IPS-20b (cell line): ENCODE results near the gene AMPD3.

ENCODE experiments used
- H3K27ac ChIP-seq: one replicate; pipeline ENCODE4 v1.5.1; 2013; ENCODE audit warnings: low read length
- H3K27me3 ChIP-seq: 2 replicates; pipeline ENCODE4 v1.6.1; 2013; ENCODE audit warnings: mild to moderate bottlenecking, low read length, inconsistent platforms; ENCODE audit not compliant: insufficient read depth
- H3K36me3 ChIP-seq: 2 replicates; pipeline ENCODE4 v1.6.1; 2013; ENCODE audit warnings: low read depth, mild to moderate bottlenecking, inconsistent platforms, low read length, moderate library complexity; ENCODE audit not compliant: insufficient read depth
- H3K4me1 ChIP-seq: 2 replicates; pipeline ENCODE4 v1.6.1; 2013; ENCODE audit warnings: mild to moderate bottlenecking, control low read depth, inconsistent platforms, low read length, moderate library complexity; ENCODE audit not compliant: insufficient read depth
- H3K4me3 ChIP-seq: 2 replicates; pipeline ENCODE4 v1.5.1; 2013; ENCODE audit warnings: mild to moderate bottlenecking, low read length, inconsistent platforms
- H3K9ac ChIP-seq: 2 replicates; pipeline ENCODE4 v1.6.1; 2013; ENCODE audit warnings: low read depth, mild to moderate bottlenecking, inconsistent platforms, low read length, moderate library complexity
- H3K9me3 ChIP-seq: 2 replicates; pipeline ENCODE4 v1.6.1; 2013; ENCODE audit warnings: mild to moderate bottlenecking, low read depth, low read length, inconsistent platforms; ENCODE audit not compliant: insufficient read depth

The AMPD3 gene

DNA sequence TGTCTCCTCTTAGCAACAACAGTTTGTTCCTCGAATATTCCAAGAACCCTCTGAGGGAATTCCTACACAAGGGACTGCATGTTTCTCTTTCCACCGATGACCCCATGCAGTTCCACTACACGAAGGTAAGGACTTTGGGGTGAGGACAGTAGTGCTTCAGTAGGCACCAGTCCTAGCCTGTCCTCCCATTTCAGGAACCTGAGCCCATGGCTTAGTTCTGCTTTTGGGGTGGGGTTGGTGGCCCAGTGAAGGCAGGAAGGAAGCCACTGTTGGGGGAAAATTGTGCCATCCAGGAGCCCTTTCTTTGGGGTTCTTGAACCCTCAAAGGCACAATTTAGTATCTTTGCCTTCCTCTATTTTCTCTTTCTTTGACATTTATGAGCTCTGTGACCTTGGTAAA, 47.7 kb downstream of the AMPD3 start:
- H3K9me3 ChIP-seq, result no peaks in the 10 kb centered on the region
- no peak overlapping the region for H3K4me3 ChIP-seq
- H3K9ac ChIP-seq, result no peak overlapping the region
- H3K36me3 ChIP-seq, result no peaks in the 10 kb centered on the region
- no peak overlapping the region for H3K27ac ChIP-seq
- no peaks in the 10 kb centered on the region for H3K27me3 ChIP-seq
- no peaks in the 10 kb centered on the region for H3K4me1 ChIP-seq

DNA sequence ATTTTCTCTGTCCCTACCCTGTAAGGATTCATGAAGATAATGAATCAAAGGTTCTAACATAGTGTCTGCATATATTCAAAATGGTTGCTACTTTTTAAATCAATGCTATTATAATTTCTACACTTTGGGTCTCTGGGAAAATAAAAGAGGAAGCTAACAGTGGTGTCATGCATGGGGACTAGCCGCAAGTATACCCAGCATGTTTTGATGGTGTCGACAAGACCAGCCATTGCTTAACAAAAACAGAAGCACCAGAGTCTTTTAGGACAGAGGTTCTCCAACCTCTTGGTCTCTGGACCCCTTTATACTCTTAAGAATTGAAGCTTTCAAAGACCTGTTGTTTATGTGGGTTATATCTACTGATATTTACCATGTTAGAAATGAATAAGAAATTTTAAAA, 48.2 kb downstream of the AMPD3 start:
- no peak overlapping the region for H3K9ac ChIP-seq
- no peaks in the 10 kb centered on the region for H3K36me3 ChIP-seq
- no peak overlapping the region for H3K4me3 ChIP-seq
- H3K27ac ChIP-seq, result no peak overlapping the region
- no peaks in the 10 kb centered on the region for H3K27me3 ChIP-seq
- no peaks in the 10 kb centered on the region for H3K9me3 ChIP-seq
- no peaks in the 10 kb centered on the region for H3K4me1 ChIP-seq

- no peaks in the 10 kb centered on the region for H3K9me3 ChIP-seq
- H3K36me3 ChIP-seq, result no peaks in the 10 kb centered on the region
- no peak overlapping the region for H3K9ac ChIP-seq
- H3K4me3 ChIP-seq, result no peak overlapping the region
- H3K4me1 ChIP-seq, result no peaks in the 10 kb centered on the region
- no peak overlapping the region for H3K27ac ChIP-seq
- H3K27me3 ChIP-seq, result no peaks in the 10 kb centered on the region
These were observed 48.9 kb downstream of the AMPD3 start for GRCh38 chr11:10503777-10504480.

DNA sequence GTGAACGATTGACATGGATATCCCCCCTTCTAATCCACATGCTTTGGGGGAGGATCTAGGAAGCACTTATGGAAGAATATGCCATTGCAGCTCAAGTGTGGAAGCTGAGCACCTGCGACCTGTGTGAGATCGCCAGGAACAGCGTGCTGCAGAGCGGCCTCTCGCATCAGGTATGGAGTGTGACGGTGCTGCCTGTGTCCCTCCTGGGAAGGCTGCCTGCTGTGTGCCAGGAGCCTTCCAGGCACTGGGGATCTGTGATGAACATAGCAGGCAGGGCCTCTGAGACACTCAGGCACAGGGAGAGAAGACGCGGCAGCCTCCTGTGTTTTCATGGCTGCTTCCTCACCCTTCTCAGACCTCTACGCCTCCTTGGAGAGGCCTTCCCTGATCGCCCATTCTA, 49.4 kb downstream of the AMPD3 start:
- H3K27me3 ChIP-seq, result no peaks in the 10 kb centered on the region
- H3K36me3 ChIP-seq, result no peaks in the 10 kb centered on the region
- no peak overlapping the region for H3K9ac ChIP-seq
- H3K9me3 ChIP-seq, result no peaks in the 10 kb centered on the region
- no peaks in the 10 kb centered on the region for H3K4me1 ChIP-seq
- no peak overlapping the region for H3K4me3 ChIP-seq
- H3K27ac ChIP-seq, result no peak overlapping the region

GRCh38 chr11:10505278-10506007, 50.4 kb downstream of the AMPD3 start:
- no peaks in the 10 kb centered on the region for H3K9me3 ChIP-seq
- no peak overlapping the region for H3K4me3 ChIP-seq
- no peaks in the 10 kb centered on the region for H3K4me1 ChIP-seq
- H3K9ac ChIP-seq, result no peak overlapping the region
- H3K27me3 ChIP-seq, result no peaks in the 10 kb centered on the region
- no peak overlapping the region for H3K27ac ChIP-seq
- no peaks in the 10 kb centered on the region for H3K36me3 ChIP-seq

GRCh38 chr11:10506008-10506370, 50.9 kb downstream of the AMPD3 start:
- Histone ChIP-seq H3K4me3 (no peak overlapping the region), H3K4me1 (no peaks in the 10 kb centered on the region; the same call in 1 of the 2 replicates), H3K9ac (no peak overlapping the region), H3K27me3 (no peaks in the 10 kb centered on the region), H3K27ac (no peak overlapping the region), H3K36me3 (no peaks in the 10 kb centered on the region), H3K9me3 (no peaks in the 10 kb centered on the region)

- peak overlapping the region; percentile 3; the same call in 1 of the 2 replicates for H3K4me3 ChIP-seq
- H3K9me3 ChIP-seq, result no peaks in the 10 kb centered on the region
- H3K36me3 ChIP-seq, result no peaks in the 10 kb centered on the region
- H3K4me1 ChIP-seq, result peaks cover 4% of the 10 kb centered on the region; the same call in 1 of the 2 replicates
- H3K27me3 ChIP-seq, result no peaks in the 10 kb centered on the region
- no peak overlapping the region for H3K27ac ChIP-seq
- no peak overlapping the region for H3K9ac ChIP-seq
These were observed 56.1 kb downstream of the AMPD3 start for GRCh38 chr11:10511181-10511621.

- Histone ChIP-seq H3K27ac (no peak overlapping the region), H3K4me3 (no peak overlapping the region), H3K9ac (no peak overlapping the region), H3K36me3 (no peaks in the 10 kb centered on the region), H3K4me1 (peaks cover 4% of the 10 kb centered on the region; the same call in 1 of the 2 replicates), H3K9me3 (no peaks in the 10 kb centered on the region), H3K27me3 (no peaks in the 10 kb centered on the region)
These were observed 59.1 kb downstream of the AMPD3 start for GRCh38 chr11:10514202-10514601.

- Histone ChIP-seq H3K36me3 (peaks cover 4% of the 10 kb centered on the region; the same call in 1 of the 2 replicates), H3K4me1 (peaks cover 4% of the 10 kb centered on the region; the same call in 1 of the 2 replicates), H3K9ac (no peak overlapping the region), H3K9me3 (no peaks in the 10 kb centered on the region), H3K27me3 (no peaks in the 10 kb centered on the region), H3K27ac (no peak overlapping the region), H3K4me3 (no peak overlapping the region)
These were observed 59.6 kb downstream of the AMPD3 start for GRCh38 chr11:10514709-10515108.

- Histone ChIP-seq H3K27ac (no peak overlapping the region), H3K9ac (no peak overlapping the region), H3K4me1 (peaks cover 4% of the 10 kb centered on the region; the same call in 1 of the 2 replicates), H3K36me3 (peaks cover 5% of the 10 kb centered on the region; the same call in 1 of the 2 replicates), H3K27me3 (no peaks in the 10 kb centered on the region), H3K9me3 (no peaks in the 10 kb centered on the region), H3K4me3 (no peak overlapping the region)
These were observed 60.4 kb downstream of the AMPD3 start for GRCh38 chr11:10515418-10515817.

GRCh38 chr11:10518123-10518522, 63.1 kb downstream of the AMPD3 start:
- Histone ChIP-seq H3K27ac (no peak overlapping the region), H3K4me1 (0 out of 2 replicates have a peak, but pooled peaks cover 2% of the 10 kb centered on the region), H3K36me3 (peaks cover 15% of the 10 kb centered on the region), H3K9ac (no peak overlapping the region), H3K9me3 (no peaks in the 10 kb centered on the region), H3K4me3 (no peak overlapping the region), H3K27me3 (no peaks in the 10 kb centered on the region)

DNA sequence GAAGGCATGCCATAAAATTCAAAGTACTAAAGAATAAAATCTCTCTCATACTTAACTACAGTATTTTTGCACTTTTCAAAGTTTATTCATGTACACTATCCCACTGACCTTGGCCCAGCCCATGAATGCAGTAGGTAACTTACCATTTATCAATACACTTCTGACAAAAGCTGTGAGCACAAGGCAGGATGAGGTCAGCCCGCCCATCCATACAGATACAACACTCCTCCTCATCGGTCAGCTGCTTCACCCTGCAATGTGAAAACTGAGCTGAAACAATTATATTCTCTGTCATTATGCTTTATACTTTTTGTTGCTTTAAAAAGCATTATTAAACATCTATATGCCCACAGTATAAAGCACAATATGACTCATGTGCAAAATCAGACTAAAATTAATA, 63.8 kb downstream of the AMPD3 start:
- H3K36me3 ChIP-seq, result peaks cover 18% of the 10 kb centered on the region
- H3K27ac ChIP-seq, result no peak overlapping the region
- no peak overlapping the region for H3K4me3 ChIP-seq
- H3K9me3 ChIP-seq, result no peaks in the 10 kb centered on the region
- H3K4me1 ChIP-seq, result no peaks in the 10 kb centered on the region
- no peak overlapping the region for H3K9ac ChIP-seq
- no peaks in the 10 kb centered on the region for H3K27me3 ChIP-seq
